ENCODE measurements around the gene SULT2B1. TPM values are rescaled to one million over a fixed set of nuclear protein-coding genes. Genes with fewer than 3 reads are reported as not detected.
"Not testable (repeated sequence)": the region's sequence is repeated elsewhere in the genome, so short reads cannot be mapped to it uniquely, and the experiment has no call there.

Gene SULT2B1
- total RNA-seq, 1 donor from 2014 or later = not detected

GRCh38 chr19:48518207-48518606 lies 33.8 kb upstream of the SULT2B1 start:
- TF ChIP-seq, protein P1, sequence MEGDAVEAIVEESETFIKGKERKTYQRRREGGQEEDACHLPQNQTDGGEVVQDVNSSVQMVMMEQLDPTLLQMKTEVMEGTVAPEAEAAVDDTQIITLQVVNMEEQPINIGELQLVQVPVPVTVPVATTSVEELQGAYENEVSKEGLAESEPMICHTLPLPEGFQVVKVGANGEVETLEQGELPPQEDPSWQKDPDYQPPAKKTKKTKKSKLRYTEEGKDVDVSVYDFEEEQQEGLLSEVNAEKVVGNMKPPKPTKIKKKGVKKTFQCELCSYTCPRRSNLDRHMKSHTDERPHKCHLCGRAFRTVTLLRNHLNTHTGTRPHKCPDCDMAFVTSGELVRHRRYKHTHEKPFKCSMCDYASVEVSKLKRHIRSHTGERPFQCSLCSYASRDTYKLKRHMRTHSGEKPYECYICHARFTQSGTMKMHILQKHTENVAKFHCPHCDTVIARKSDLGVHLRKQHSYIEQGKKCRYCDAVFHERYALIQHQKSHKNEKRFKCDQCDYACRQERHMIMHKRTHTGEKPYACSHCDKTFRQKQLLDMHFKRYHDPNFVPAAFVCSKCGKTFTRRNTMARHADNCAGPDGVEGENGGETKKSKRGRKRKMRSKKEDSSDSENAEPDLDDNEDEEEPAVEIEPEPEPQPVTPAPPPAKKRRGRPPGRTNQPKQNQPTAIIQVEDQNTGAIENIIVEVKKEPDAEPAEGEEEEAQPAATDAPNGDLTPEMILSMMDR (IDR thresholded peaks at IDR 0.05; ENCODE audit: unreplicated experiment) = no peak
- DNase-seq (ENCODE audit: low spot score, unreplicated experiment) = no peak
- Mint-ChIP-seq H3K27ac (no peak overlapping the region), H3K4me3 (ENCODE audit: low read depth) (no peak overlapping the region), H3K36me3 (ENCODE audit: insufficient read depth) (no peaks in the 10 kb centered on the region), H3K9me3 (ENCODE audit: low read depth) (no peaks in the 10 kb centered on the region), H3K27me3 (no peaks in the 10 kb centered on the region), H3K4me1 (ENCODE audit: low read depth) (peaks cover 3% of the 10 kb centered on the region)

DNA sequence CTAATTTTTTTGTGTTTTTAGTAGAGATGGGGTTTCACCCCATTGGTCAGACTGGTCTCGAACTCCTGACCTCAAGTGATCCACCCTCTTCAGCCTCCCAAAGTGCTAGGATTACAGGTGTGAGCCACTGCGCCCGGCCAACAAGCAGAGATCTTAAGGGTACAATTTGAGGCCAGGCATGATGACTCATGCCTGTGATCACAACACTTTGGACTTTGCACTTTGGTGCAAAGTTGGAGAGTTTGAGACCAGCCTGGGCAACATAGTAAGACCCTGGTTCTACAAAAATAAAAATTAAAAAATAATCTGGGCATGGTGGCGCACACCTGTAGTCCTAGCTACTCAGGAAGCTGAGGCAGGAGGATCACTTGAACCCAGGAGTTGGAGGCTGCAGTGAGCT lies 32.5 kb upstream of the SULT2B1 start:
- not testable (repeated sequence) for H3K27me3 Mint-ChIP-seq

GRCh38 chr19:48520134-48520533 lies 31.8 kb upstream of the SULT2B1 start:
- peaks cover 2% of the 10 kb centered on the region for H3K4me1 Mint-ChIP-seq (ENCODE audit: low read depth)
- H3K27me3 Mint-ChIP-seq = no peaks in the 10 kb centered on the region
- H3K9me3 Mint-ChIP-seq (ENCODE audit: low read depth) = peaks cover 5% of the 10 kb centered on the region
- no peak overlapping the region for H3K27ac Mint-ChIP-seq
- H3K36me3 Mint-ChIP-seq (ENCODE audit: insufficient read depth) = peaks cover 1% of the 10 kb centered on the region
- no peak overlapping the region for H3K4me3 Mint-ChIP-seq (ENCODE audit: low read depth)
- TF ChIP-seq, protein P1 (IDR thresholded peaks at IDR 0.05; ENCODE audit: unreplicated experiment) = no peak
- DNase-seq (ENCODE audit: low spot score, unreplicated experiment) = no peak

More for the DNA sequence above, 32.5 kb upstream of the SULT2B1 start:
- H3K4me3 Mint-ChIP-seq (ENCODE audit: low read depth); H3K4me1 Mint-ChIP-seq (ENCODE audit: low read depth); H3K27ac Mint-ChIP-seq; H3K36me3 Mint-ChIP-seq (ENCODE audit: insufficient read depth); DNase-seq (ENCODE audit: low spot score, unreplicated experiment); H3K9me3 Mint-ChIP-seq (ENCODE audit: low read depth): not testable (repeated sequence)

- H3K27me3 Mint-ChIP-seq = no peaks in the 10 kb centered on the region
- no peak overlapping the region for H3K4me3 Mint-ChIP-seq (ENCODE audit: low read depth)
- H3K4me1 Mint-ChIP-seq (ENCODE audit: low read depth) = no peaks in the 10 kb centered on the region
- no peak for DNase-seq (ENCODE audit: low spot score, unreplicated experiment)
- TF ChIP-seq, protein P1 (IDR thresholded peaks at IDR 0.05; ENCODE audit: unreplicated experiment) = no peak
- H3K36me3 Mint-ChIP-seq (ENCODE audit: insufficient read depth) = peaks cover 1% of the 10 kb centered on the region
- H3K27ac Mint-ChIP-seq = no peak overlapping the region
- peaks cover 14% of the 10 kb centered on the region for H3K9me3 Mint-ChIP-seq (ENCODE audit: low read depth)
Observed at GRCh38 chr19:48524221-48524620, 27.8 kb upstream of the SULT2B1 start.

DNA sequence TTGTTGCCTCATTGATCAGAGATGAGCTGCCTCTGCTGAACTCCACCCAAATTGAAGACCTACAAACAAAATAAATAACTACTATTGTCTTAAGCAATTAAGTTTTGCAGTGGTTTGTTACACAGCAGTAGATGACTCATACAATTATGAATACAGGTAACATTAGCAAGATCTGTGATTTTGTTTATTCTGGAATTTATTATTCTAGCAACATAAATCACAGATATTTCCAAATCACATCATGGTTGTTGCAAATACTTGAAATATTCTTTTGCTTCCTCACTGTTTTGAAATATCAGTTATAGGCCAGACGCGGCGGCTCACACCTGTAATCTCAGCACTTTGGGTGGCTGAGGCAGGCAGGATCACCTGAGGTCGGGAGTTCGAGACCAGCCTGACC lies 27.2 kb upstream of the SULT2B1 start:
- TF ChIP-seq, protein P1 (IDR thresholded peaks at IDR 0.05; ENCODE audit: unreplicated experiment) = no peak
- no peak overlapping the region for H3K27ac Mint-ChIP-seq
- DNase-seq (ENCODE audit: low spot score, unreplicated experiment) = no peak

DNA sequence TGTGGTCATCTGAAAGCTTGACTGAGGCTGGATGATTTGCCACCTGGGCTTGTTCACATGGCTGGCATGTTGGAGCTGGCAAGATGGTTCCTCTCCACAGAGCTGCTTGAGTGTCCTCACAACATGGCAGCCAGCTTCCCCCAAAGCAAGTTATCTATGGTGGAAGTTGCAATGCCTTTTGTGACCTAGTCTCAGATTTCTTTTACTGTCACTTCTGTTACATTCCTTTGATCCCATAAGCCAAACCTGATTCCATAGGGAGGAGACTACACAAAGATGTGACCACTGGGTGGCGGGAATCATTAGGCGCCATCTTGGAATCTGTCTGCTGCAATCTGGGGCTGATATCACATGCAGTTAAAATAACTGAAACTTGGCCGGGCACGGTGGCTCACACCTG lies 22.8 kb upstream of the SULT2B1 start:
- DNase-seq (ENCODE audit: low spot score, unreplicated experiment) = no peak
- H3K27ac Mint-ChIP-seq = no peak overlapping the region
- peaks cover 4% of the 10 kb centered on the region for H3K4me1 Mint-ChIP-seq (ENCODE audit: low read depth)
- H3K9me3 Mint-ChIP-seq (ENCODE audit: low read depth) = peaks cover 11% of the 10 kb centered on the region
- peaks cover 7% of the 10 kb centered on the region for H3K27me3 Mint-ChIP-seq
- TF ChIP-seq, protein P1 (IDR thresholded peaks at IDR 0.05; ENCODE audit: unreplicated experiment) = no peak
- no peak overlapping the region for H3K4me3 Mint-ChIP-seq (ENCODE audit: low read depth)
- peaks cover 1% of the 10 kb centered on the region for H3K36me3 Mint-ChIP-seq (ENCODE audit: insufficient read depth)

More for the DNA sequence above, 27.2 kb upstream of the SULT2B1 start:
- no peak overlapping the region for H3K4me3 Mint-ChIP-seq (ENCODE audit: low read depth)
- H3K36me3 Mint-ChIP-seq (ENCODE audit: insufficient read depth) = peaks cover 1% of the 10 kb centered on the region
- H3K9me3 Mint-ChIP-seq (ENCODE audit: low read depth) = peaks cover 14% of the 10 kb centered on the region
- no peaks in the 10 kb centered on the region for H3K27me3 Mint-ChIP-seq
- H3K4me1 Mint-ChIP-seq (ENCODE audit: low read depth) = no peaks in the 10 kb centered on the region

Measured in progenitor cell of endocrine pancreas (in vitro differentiated cells).